Measurements from ENCODE around the gene OTC.

GRCh38 chrX:38368774-38369173, 16.4 kb downstream of the OTC start:
- TF ChIP-seq POLR2AphosphoS5 (IDR thresholded peaks at IDR 0.05) (no peak), POLR2A (IDR thresholded peaks at IDR 0.05) (no peak), CTCF (IDR thresholded peaks at IDR 0.05) (no peak)
